ENCODE results near the gene WHRN.

The WHRN gene

DNA sequence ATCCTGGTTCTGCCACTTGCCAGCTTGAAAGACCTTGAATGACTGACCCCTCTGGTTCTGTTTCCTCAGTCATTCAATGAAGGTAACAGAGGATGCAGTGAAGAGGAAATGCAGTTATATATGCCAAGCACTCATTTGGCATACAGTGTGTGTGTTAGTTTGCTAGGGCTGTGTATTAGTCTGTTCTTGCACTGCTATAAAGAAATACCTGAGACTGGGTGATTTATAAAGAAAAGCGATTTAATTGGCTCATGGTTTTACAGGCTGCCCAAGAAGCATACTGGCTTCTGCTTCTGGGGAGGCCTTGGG lies 8.6 kb upstream of the WHRN start:
- no peak for DNase-seq (ENCODE audit: low spot score)

- no peak for DNase-seq (ENCODE audit: low spot score)
Observed at GRCh38 chr9:114513055-114513958, 8.0 kb upstream of the WHRN start.

DNA sequence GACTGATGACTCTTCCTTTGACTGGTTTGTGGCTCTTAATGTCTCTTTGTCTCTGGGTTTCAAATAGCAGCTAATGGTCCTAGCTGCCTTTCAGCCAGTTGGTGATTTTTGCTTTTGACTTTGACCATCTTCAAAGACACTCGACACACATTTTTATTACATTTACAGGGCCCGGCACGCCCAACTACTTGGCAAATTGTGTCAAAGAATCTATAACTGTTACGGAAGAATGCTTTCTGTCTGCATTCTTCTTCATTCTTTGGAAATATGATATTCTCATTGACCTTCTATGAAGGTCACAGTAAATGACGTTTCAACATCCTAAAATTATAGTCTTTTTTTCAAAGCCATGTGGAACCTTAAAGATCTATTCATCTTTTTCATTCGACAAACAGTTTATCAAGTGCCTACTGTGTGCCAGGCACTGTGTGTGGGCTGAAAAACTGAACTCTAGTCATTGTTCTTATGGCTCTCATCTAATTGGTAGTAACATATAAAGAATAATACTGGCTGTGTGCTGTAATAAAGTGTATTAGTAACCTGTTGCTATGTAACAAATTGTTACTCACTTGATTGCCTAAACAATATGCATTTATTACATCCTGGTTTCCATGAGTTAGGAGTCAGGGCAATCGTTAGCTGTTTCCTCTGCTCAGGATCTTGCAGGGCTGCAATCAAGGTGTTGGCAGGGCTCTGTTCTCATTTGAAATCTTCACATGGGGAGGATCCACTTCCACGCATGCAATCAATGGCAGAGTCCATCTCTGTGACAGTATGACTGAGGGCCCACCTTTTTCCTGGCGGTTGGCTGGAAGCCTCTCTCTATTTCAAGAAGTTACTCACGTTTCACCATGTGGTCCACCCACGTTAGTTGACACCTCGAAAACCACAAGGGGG lies 7.0 kb upstream of the WHRN start:
- no peak for DNase-seq (ENCODE audit: low spot score)

DNA sequence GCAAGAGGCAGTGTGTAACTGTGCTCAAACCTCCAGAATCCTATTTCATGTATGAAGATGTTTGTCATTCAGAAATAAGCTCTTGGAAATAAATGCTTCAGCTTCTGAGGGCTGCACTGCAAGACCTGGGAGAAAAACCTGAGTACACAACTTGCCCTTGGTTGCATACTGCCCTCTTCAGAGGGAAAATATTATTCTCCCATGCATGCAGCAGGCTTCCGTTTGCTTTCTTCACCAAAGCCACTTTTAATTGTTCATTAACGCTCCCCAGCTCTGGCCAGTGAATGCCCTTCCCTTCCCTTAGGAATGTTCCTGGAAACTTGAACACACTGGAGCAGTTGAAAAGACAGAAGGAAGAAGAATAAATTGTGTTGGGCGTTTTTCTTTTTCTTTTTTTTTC lies 2.5 kb upstream of the WHRN start:
- DNase-seq (ENCODE audit: low spot score), result no peak

DNA sequence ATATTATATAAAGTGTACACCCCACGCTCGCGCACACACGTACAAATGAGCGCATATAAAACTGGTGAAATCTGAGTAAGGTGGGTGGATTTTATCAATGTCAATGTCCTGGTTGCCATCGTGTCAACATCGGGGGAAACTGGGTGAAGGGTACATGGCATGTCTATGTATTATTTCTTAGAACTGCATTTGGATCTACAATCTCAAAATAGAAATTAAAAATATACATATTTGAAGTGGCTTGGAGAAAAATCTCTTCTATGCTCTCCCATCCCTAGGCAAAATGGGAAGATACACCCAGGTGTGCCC lies 763 bp upstream of the WHRN start:
- DNase-seq (ENCODE audit: low spot score), result no peak

- DNase-seq (ENCODE audit: low spot score), result no peak
Observed at GRCh38 chr9:114504341-114505186, 709 bp downstream of the WHRN start.

DNA sequence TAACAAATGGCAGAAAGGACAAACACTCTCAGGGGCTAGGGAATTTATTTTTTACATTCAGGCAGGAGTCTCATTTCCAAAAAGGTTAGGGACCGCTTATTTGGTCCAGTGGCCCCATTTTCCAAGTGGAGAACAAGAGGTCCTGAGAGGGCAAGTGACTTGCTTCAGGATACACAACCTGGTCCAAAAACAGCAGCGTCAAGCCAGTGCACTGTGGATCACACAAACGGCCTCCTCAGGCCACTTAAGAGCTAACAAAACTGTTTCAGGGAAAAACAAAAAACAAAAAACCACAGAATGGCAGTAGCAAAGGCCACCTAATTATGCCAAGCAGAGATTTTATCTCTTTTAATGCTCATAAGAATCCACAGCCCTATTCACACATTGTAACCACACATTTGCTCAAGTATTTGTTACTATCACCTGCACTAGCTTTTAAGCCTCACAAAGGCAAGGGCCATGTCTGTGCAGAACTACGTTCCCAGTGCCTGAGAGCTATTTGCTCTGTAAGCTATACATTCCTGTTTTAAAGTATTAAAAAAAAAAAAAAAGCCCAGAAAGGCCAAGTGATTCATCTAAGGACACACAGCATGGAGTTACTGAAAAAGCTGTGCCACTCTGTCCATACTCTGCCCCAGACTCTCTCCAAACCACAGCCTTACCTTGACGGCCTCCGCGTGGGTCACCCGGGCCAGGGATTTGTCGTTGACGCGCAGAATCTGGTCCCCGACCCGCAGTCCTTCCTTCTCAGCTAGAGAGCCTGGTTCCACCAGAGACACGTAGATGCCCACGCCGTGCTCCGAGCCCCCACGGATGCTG lies 1.5 kb downstream of the WHRN start:
- no peak for DNase-seq (ENCODE audit: low spot score)

DNA sequence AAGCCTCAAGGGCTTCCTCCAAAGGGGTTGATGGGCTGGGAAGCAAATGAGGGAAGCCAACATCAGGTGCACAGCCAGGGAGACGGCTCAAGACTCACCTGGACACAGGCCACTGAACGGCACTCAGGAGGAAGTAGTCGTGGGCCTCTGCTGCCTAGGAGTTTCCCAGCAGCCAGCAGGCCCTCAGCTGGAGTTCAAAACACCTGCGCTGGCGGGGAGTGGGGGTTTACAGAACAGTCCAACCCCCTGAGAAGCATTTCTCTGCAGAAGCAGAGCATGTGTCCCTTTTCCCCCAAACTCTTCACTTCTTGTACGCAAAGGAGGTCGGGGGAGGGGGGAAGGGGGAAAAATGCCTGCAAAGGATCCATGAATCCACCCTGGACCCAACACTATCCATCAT lies 2.3 kb downstream of the WHRN start:
- DNase-seq (ENCODE audit: low spot score), result no peak

GRCh38 chr9:114501796-114502682 lies 3.2 kb downstream of the WHRN start:
- peak; percentile 24 for DNase-seq (ENCODE audit: low spot score)

DNA sequence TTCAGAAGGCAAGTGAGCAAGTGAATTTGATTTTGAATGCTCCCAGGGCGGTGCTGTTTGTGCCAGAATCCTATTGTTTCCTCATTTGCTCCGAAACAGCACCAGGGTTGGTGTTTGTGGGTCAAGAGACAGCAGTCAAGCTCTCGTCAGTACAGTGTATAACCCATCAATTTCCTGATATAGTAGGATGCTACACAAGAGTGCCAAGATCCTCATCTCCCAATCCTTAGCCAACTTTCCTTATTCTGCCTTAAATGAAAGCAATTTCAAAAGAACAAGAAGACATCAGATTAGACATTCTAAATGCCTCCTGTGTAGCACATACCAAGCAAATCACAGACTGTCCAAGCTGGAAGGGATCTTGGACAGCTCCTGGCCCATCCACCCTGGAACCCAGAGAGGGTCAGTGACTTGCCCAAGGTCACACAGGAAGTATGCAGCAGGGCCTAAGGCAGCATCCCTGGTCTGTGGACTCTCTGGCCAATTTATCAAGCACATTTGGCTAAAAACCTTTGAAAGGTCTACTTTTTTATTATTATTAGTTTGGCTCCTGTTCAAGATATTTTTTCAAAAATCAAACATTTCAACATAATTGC lies 4.5 kb downstream of the WHRN start:
- DNase-seq (ENCODE audit: low spot score), result no peak

- DNase-seq (ENCODE audit: low spot score), result no peak
Observed at GRCh38 chr9:114499941-114500696, 5.2 kb downstream of the WHRN start.

DNA sequence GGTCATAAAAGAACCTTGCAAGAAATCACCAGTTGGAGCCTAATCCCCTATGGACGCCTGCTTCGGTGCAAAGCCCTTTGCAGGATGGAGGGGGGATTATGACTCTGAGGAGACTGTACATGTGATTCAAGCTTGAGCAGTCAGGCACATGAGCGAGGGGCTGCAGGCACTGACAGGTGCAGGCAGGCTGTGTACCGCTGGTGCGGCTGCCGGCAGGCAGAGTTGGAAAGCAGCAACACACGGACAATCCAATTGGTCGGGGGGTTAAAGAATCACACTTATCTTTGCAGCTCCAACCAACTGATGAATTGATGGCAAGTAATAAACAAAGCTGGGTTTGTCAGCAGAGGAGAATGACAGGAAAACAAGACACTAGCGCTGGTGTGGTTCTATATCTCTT lies 5.7 kb downstream of the WHRN start:
- DNase-seq (ENCODE audit: low spot score), result no peak

DNA sequence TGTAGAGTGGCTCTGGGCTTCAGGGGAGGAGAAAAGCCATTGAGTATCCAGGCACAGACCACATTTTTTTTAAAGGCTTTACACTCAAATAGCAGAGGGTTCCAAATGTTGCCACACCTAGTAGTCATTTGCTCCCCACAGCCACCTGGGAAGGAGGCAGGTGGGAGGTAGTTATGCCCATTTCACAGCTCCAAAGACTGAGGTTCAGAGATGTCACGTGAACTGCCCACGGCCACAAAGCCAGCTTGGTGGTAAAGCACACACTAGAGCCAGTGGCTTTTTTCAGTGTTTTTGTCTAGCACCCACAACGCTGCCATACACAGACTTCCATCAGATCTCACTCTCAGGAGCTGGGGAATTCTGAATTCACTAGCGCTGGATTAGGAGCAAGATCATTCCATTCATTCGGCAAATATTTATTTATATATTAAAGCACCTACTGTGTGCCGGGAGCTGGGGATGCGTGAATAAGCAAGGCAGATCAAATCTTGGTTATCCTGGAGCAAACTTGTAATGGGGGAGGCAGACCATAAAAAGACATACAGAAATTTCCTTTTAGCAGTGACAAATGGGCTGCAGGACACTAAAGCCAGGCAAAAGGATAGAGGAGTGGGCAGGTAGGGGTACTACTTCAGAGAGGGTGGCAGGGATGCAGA lies 7.4 kb downstream of the WHRN start:
- no peak for DNase-seq (ENCODE audit: low spot score)

DNA sequence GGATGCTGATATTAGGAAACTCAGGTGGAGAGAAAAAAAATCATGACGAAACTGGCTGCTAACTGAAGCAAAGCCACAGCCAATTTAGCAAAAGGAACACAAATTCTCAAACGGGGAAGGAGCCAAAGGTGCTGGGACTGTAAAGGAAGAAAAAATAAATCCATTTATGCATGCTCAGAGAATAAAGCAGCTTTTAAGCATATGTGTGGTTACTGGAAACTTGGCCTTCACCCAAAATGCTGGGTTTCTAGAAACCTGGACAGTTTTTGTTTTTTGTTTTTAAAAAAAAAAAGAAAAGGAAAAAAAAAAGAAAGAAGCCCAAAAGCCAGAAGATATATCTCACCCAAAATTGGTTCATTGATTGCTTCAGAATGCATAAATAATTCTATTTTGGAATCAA lies 8.0 kb downstream of the WHRN start:
- DNase-seq (ENCODE audit: low spot score), result no peak

DNA sequence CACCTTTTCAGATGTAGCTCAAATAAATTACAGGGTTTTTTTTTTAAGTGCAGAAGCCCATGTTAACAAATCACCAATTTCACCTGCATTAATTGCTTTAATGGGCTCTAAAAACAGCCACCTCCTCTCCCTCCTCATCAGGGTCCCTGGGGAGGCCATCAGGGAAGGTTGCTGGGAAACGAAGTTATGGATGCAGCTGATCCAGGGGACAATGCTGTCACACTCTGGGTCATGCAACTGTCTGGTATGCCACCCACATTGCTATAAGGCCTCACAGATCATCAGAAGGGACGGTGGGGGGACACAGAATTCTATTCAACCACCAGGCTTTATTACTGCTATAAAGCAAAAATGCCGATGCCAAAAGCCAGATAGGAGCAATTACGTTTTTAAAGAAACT lies 9.3 kb downstream of the WHRN start:
- DNase-seq (ENCODE audit: low spot score), result no peak

DNA sequence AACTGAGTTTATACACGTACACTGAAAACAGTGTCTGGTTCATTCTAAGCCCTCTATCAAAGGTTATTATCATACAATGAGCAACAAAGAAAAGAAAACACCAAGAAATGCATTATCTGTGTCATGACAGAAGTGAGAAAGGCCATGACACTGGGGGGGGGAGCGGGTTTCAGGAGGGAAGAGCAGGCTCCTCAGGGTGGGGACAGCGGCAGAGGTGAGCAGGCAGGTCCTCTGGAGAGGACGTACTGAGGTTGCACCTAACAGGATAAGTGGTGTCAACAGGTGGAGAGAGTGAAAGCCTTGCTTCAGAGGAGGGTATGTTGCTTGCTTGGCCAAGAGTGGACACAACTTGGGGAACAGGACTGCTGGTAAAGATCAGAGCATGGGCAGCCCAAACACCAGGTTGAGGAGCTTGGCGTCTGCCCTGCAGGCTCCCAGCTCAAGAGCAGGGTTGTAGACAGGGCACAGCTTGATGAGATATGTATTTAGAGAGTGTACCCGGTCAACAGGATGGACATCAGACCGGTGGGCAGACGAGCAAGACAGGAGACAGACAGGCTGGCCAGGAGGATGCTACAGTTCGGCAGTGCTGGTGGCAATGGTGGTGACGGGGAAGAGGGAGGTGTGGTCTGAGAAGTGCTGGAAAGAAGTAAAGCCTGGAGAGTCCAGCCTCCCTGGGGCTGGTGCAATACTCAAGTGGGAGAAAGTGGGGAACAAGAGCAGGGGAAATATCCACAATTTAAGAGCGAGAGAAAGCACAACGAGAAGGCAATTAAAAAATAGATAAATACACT lies 10.3 kb downstream of the WHRN start:
- no peak for DNase-seq (ENCODE audit: low spot score)

DNA sequence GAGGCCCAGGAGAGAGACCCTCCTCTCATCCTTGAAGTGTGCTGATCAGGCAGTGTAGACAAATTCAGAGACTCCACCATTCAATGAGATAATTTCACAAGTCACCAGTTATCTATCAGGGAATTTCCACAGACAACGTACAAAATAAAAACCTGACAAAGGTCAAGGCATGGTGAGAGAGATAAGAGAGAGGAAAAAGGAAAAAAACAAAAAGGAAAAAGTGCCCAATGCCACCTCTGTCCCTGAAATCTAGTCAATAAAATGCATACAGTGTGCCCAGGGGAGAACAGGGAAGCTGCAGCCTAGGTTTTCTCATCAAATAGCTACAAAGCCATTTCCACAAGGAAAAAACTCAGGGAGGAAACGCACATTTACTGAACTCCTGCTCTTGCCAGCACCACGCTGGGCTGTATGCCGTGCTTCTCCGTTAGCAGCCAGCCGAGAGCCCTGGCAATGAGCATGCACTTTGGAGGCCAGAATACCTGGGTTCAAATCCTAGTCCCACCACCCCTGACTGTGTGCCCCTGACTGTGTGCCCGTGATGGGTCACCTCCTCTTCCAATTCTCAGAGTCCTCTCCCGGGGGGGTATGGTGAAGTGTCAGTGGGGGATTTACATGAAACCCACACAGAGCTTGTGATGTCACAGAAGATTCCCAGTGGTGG lies 11.6 kb downstream of the WHRN start:
- no peak for DNase-seq (ENCODE audit: low spot score)

DNA sequence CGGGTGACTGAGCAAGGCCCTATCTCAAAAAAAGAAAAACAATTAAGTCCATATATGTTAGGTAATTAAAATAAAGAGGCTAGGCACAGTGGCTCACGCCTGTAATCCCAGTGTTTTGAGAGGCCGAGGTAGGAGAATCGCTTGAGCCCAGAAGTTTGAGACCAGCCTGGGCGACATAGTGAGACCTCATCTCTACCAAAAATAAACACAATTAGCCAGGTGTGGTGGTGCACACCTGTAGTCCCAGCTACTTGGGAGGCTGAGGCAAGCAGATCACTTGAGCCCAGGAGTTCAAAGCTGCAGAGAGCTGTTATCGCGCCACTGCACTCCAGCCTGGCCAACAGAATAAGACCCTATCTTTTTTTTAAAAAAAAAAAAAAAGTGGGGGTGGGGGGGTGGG lies 12.3 kb downstream of the WHRN start:
- no peak for DNase-seq (ENCODE audit: low spot score)
